Skin of body (tissue), 2 donors: Measurements from ENCODE around the gene AFAP1L1. TPM values are rescaled to one million over a fixed set of nuclear protein-coding genes. Genes with fewer than 3 reads are reported as not detected.

Source experiments
- DNase-seq: peaks from one replicate; lab custom pipeline; 2025; lab: John Stamatoyannopoulos, UW
- total RNA-seq: library from RNA; depleted of rRNA; stranded (reverse); fragments of >200 nt; gene quantifications from one replicate; pipeline ENCODE4 v1.2.3, GENCODE V29; 2014

AFAP1L1 gene
- total RNA-seq, 1 donor from 2014 or later, result 20.8 TPM

DNA sequence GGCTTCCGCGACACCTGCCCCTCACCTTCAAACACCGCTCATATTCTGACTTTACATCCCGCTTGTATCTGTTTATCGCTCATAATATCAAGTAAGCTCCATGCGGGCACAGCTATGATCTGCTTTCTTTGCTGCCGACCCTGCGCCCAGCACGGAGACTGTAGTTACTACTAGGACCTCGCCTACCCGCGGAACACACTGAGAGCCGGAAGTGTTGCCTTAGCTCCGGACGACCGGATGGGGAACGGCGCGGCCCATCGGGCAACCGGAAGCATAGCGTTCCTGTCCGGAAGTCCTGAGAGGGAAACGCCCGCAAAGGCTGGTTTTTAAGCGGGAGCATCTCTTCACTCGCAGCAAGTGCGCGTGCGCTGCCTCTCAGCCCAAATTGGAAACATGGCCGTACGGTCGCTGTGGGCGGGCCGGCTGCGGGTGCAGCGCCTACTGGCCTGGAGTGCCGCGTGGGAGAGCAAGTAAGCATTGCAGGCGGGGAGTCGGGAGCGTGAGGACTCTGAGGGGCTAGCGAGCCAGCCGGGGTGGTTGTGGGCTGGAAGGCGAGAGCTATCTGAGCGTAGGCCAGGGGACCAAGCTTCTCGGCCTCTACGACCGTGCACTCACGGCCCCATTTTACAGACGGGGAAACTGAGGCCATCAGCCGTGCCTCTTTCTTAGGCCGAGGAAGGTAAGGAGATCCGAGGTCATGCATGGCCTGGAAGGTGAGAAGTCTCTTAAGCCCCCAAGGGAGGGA is 73.7 kb downstream of the AFAP1L1 start, which contains the start of gene GRPEL2:
GRPEL2 (plus strand) TSS at position 353 of the 745 bp plus-strand sequence; CDS start at position 394, 41 bp downstream.
- DNase-seq, result peak; percentile 96

DNA sequence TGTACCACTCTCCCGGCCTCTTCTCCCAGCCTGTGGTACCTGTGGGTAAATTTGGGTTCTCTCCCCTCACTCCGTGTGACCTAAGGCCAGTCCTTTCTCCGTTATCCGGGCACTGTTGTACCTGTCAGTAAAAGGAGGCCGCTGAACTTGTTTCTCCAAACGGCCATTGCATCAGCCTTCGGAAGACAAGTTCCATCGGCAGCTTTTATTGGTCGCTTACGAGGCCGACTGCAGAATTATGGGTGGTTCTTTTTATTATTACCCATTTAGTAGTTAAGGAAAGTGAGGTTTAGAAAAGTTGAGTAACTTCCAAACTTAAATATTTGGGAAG is 74.2 kb downstream of the AFAP1L1 start:
- DNase-seq, result no peak

- DNase-seq, result no peak
Observed at GRCh38 chr5:149348518-149348917, 76.9 kb downstream of the AFAP1L1 start.

DNA sequence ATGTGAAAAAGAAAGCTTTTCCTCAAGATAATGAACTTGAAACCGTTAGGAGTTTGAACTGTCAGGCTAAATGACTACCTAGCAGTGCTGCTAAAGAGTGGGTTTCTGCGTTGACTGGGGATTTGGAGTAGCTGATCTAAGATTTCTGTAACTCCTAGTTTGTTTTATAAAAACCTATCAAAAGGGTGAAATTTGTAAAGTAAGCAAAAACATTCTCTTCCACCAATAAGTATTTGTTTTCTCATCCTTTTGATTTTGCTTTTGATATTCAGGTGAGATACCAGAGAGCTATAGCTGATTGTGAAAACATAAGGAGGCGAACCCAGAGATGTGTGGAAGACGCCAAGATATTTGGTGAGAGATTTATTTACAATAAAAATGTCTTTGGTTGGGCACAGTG is 77.7 kb downstream of the AFAP1L1 start:
- no peak for DNase-seq

- DNase-seq, result no peak
Observed at GRCh38 chr5:149352169-149352568, 80.5 kb downstream of the AFAP1L1 start.

DNA sequence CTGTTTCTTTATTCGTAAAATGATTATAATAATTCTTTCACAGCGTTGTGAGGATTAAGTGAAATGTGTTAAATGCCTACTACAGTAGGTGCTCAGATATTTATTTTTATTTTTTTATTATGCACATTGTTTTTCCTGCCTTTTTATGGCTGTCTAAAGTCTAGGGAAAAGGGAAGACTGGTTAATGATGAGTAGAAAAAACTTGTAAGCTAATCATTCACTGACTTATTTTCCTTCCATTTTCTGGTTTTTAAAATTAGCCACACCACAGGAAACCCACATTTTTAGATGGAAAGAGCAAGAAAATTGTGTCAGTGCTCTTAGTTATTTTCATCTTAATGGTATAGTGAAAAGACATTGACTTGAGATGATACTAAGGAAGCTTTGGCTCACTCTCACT is 82.3 kb downstream of the AFAP1L1 start:
- DNase-seq, result no peak

GRCh38 chr5:149355688-149356087 is 84.0 kb downstream of the AFAP1L1 start:
- no peak for DNase-seq

- DNase-seq, result no peak
Observed at GRCh38 chr5:149356391-149356790, 84.7 kb downstream of the AFAP1L1 start.

DNA sequence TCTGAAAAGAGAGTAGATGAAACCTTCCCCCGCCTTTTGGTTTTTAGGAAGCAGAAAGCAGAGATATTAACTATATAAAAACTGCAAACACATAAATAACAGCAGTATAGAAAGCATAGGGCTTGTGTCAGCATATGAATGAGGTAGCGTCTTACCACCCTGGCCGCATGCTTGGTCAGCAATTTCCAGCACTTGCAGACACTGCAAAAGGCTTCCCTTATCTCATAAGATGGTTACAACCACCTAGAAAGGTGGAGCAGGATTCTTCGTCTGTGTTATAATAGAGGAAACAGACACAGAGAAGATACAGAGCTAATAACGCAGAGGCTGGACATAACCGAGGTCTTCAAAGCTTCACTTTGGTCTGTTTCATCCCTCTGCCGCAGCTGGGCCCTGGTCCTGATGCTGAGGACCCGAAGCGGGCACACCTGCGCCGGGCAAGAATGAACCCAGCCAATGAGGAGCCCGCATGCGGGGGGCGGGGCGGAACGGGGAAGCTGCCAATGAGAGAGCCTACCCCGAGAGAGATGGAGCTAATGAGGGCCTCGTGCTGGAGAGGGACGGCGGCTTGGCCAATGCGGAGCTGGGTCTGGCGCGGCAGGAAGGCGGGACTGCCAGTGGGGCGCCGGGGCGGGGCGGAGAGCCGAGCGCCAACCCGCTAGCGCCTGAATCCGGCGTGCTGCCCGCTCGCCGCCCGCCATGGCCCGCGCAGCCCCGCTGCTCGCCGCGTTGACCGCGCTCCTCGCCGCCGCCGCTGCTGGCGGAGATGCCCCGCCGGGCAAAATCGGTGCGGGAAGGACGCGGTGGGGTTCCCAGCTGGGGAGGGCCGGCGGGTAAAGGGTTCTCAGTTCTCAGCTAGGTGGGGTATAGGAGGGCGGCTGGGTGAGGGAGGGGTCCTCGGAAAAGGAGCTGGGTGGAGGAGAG is 86.0 kb downstream of the AFAP1L1 start, which contains the start of gene PCYOX1L:
PCYOX1L (plus strand) TSS at position 677 of the 924 bp plus-strand sequence; CDS start at position 700, 23 bp downstream.
- peak; percentile 92 for DNase-seq

DNA sequence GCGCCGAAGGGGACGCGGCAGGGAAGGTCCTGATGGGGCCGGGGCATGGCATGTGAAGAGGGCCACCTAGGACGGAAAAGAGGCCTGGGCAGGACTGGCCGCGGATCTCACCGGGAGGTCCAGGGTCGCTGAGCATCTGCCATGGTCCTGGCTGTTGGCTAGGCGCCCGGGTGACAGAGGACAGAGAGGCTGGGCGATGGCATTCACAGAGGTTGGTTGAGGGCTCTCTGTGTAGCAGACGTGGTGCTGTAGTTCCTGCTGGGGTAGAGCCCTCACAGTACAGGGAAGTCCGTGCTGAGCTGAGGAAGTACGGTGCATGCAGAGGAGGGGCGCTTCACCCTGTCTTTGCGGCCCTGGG is 86.6 kb downstream of the AFAP1L1 start:
- DNase-seq, result no peak

- no peak for DNase-seq
Observed at GRCh38 chr5:149358868-149359495, 87.3 kb downstream of the AFAP1L1 start.

GRCh38 chr5:149360272-149360671 is 88.6 kb downstream of the AFAP1L1 start:
- DNase-seq, result no peak

DNA sequence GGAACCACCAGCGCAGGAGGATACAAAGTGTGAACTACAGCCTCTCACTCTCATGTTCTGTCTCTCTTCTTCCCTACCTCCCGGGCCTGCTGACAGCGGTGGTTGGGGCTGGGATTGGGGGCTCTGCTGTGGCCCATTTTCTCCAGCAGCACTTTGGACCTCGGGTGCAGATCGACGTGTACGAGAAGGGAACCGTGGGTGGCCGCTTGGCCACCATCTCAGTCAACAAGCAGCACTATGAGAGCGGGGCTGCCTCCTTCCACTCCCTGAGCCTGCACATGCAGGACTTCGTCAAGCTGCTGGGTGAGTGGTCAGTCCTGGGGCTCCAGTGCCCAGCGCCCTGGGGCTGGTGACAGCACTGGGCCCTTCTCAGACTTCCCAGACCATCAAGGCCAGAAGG is 90.9 kb downstream of the AFAP1L1 start:
- DNase-seq, result no peak

- no peak for DNase-seq
Observed at GRCh38 chr5:149363358-149363757, 91.7 kb downstream of the AFAP1L1 start.

- no peak for DNase-seq
Observed at GRCh38 chr5:149363936-149364335, 92.3 kb downstream of the AFAP1L1 start.

DNA sequence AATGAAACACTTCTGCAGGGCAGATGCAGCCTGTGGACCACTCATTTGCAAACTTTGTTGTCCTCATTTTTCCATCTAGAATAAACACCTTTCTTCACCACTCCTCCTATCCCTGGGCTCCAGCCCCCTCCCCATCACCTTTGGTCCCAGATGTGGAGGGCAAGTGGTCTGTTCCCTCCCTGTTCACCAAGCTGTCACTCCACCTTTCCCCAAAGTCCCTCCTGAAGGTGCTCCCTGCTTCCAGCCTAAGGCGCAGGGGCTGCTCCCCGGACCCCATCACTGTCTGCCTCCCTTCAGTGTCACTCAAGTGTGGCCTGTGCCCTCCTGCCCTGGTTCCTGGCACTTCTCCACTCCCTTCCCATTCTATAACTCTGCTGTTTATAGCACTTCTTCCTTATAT is 93.1 kb downstream of the AFAP1L1 start:
- no peak for DNase-seq

DNA sequence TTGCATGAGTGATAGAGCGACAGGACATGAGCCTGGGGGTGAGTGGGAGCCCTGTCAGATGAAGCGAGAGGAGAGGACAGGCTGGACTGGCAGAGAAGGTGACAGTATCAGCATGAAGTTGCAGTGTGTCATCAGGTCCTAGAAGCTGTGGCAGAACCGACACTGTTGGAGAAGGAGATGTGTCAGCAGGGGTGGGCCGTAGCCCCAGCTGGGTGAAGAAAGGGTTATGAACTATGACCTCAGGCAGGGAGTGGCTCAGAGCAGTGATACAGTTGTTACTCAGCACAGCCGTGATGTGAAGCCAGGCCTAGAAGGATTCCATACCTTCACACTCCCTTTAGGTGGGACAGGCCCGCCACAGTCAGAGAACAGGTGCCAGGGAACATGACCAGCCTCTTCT is 93.8 kb downstream of the AFAP1L1 start:
- DNase-seq, result no peak

GRCh38 chr5:149366169-149366729 is 94.6 kb downstream of the AFAP1L1 start:
- no peak for DNase-seq

GRCh38 chr5:149367249-149367971 is 95.8 kb downstream of the AFAP1L1 start:
- peak; percentile 22 for DNase-seq

- DNase-seq, result no peak
Observed at GRCh38 chr5:149367972-149368645, 96.5 kb downstream of the AFAP1L1 start.
